Uterus (tissue), 2 donors: Measurements from ENCODE around the gene HOXC12.

Source experiments
- POLR2A ChIP-seq, 2 donors: fragments of 450-650 bp; IDR thresholded peaks; one replicate each; pipeline ENCODE4 v1.6.1; 2016; ENCODE audit warnings: antibody characterized with exemption in 2 of 2, mild to moderate bottlenecking in 1 of 2, moderate library complexity in 1 of 2
- TF ChIP-seq, protein P1 (sequence below), 4 experiments: fragments of 200-600 bp in 2 of 4; fragments of 450-650 bp in 2 of 4; sonication (generic) in 2 of 4; IDR thresholded peaks; one replicate each; pipeline ENCODE4 v1.5.1; 2016 to 2019; ENCODE audit warnings: antibody characterized with exemption in 4 of 4, mild to moderate bottlenecking in 2 of 4, moderate library complexity in 1 of 4

DNA sequence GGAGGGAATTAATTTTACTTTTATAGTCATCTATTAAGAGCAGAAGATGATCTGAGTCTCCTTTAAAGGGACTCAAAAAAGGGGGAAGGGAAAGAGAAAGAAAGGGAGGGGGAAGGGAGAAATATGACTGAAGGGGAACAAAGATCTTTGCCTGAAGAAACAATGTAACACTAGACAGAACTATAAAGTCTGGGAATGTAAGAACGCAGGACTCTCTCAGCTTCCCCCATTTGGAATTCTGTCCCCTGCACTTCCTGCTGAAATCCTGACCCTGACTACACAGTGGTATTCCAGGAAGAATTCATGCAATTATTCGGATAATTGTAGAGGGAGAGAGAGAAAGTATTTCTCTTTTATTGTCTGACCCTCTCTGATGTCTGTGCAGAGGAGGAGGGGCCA lies 9.6 kb downstream of the HOXC12 start:
- no peak for TF ChIP-seq POLR2A (IDR thresholded peaks at IDR 0.05)
- TF ChIP-seq, protein P1, sequence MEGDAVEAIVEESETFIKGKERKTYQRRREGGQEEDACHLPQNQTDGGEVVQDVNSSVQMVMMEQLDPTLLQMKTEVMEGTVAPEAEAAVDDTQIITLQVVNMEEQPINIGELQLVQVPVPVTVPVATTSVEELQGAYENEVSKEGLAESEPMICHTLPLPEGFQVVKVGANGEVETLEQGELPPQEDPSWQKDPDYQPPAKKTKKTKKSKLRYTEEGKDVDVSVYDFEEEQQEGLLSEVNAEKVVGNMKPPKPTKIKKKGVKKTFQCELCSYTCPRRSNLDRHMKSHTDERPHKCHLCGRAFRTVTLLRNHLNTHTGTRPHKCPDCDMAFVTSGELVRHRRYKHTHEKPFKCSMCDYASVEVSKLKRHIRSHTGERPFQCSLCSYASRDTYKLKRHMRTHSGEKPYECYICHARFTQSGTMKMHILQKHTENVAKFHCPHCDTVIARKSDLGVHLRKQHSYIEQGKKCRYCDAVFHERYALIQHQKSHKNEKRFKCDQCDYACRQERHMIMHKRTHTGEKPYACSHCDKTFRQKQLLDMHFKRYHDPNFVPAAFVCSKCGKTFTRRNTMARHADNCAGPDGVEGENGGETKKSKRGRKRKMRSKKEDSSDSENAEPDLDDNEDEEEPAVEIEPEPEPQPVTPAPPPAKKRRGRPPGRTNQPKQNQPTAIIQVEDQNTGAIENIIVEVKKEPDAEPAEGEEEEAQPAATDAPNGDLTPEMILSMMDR (IDR thresholded peaks at IDR 0.05) = no peak
